ENCODE measurements around the gene EXOC3L1. TPM values are rescaled to one million over a fixed set of nuclear protein-coding genes. Genes with fewer than 3 reads are reported as not detected.

EXOC3L1 gene
- total and polyA plus RNA-seq, 2 of the 13 experiments (the other 11 are each of a cell fraction or from before 2014, with no cell fraction given) = 0.12 TPM; not detected in 1

DNA sequence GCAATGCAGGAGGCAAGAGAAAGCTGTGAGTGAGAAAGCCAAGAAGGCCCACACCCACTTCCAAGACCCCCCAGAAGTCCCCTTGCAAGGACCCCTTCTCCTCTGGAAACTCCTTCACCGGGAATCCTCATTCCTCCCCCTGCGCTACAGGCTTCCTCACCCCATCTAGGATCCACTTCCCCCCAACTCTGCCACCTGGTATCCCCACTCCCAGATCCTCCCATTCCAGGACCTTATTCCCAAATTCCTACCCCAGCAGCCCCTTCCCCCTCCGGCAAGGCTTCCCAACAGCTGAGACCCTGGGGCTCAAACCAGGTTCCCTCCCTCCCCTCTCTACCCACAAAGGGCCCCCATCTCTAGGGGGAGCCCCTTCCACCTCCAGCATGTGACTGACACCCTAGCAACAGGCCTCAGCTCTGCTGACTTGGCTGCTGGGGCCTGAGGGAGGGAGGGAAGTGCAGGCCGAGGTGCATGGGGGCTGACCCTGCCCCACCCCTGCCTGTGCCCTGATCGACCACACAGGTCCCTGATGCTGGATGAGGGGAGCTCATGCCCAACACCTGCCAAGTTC is 23.3 kb downstream of the EXOC3L1 start:
- H3K27me3 ChIP-seq (ENCODE audit: control insufficient read depth in 1 of 2, insufficient read depth in 2 of 2, low read length in 2 of 2) = peaks cover 9 to 40% of the 10 kb centered on the region in 2 experiments
- no peak for FAIRE-seq
- TF ChIP-seq SMYD3 (CRISPR knock-in tag; IDR thresholded peaks at IDR 0.05) (no peak), CC2D1A (CRISPR knock-in tag; IDR thresholded peaks at IDR 0.05) (no peak), ZFX (CRISPR knock-in tag; IDR thresholded peaks at IDR 0.05; ENCODE audit: low read depth) (peak; percentile 28; the same call in 1 of the 2 replicates), CTCF (CRISPR knock-in tag; IDR thresholded peaks at IDR 0.05) (peak; percentile 21; the same call in 1 of the 2 replicates), FOXA3 (CRISPR knock-in tag; IDR thresholded peaks at IDR 0.05) (no peak), BCL6 (CRISPR knock-in tag; IDR thresholded peaks at IDR 0.05) (no peak), PRPF4 (IDR thresholded peaks at IDR 0.05; ENCODE audit: low read depth, low read length, poor library complexity, severe bottlenecking) (no peak)
- TF ChIP-seq, protein P1, sequence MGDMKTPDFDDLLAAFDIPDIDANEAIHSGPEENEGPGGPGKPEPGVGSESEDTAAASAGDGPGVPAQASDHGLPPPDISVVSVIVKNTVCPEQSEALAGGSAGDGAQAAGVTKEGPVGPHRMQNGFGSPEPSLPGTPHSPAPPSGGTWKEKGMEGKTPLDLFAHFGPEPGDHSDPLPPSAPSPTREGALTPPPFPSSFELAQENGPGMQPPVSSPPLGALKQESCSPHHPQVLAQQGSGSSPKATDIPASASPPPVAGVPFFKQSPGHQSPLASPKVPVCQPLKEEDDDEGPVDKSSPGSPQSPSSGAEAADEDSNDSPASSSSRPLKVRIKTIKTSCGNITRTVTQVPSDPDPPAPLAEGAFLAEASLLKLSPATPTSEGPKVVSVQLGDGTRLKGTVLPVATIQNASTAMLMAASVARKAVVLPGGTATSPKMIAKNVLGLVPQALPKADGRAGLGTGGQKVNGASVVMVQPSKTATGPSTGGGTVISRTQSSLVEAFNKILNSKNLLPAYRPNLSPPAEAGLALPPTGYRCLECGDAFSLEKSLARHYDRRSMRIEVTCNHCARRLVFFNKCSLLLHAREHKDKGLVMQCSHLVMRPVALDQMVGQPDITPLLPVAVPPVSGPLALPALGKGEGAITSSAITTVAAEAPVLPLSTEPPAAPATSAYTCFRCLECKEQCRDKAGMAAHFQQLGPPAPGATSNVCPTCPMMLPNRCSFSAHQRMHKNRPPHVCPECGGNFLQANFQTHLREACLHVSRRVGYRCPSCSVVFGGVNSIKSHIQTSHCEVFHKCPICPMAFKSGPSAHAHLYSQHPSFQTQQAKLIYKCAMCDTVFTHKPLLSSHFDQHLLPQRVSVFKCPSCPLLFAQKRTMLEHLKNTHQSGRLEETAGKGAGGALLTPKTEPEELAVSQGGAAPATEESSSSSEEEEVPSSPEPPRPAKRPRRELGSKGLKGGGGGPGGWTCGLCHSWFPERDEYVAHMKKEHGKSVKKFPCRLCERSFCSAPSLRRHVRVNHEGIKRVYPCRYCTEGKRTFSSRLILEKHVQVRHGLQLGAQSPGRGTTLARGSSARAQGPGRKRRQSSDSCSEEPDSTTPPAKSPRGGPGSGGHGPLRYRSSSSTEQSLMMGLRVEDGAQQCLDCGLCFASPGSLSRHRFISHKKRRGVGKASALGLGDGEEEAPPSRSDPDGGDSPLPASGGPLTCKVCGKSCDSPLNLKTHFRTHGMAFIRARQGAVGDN (CRISPR knock-in tag; IDR thresholded peaks at IDR 0.05) = peak; percentile 30; the same call in 1 of the 2 replicates
- H3K9ac ChIP-seq (ENCODE audit: insufficient read depth, low read depth, low read length) = no peak overlapping the region
- H3K27ac ChIP-seq (ENCODE audit: extremely low read length, insufficient read depth, low read length) = no peak overlapping the region
- H3K4me2 ChIP-seq (ENCODE audit: low read depth, low read length) = no peak overlapping the region
- H3K9me3 ChIP-seq (ENCODE audit: low read length) = no peaks in the 10 kb centered on the region
- POLR2A ChIA-PET = no interaction called here
- intact Hi-C loops (cut with micrococcal nuclease; ENCODE audit: unreplicated experiment) (no loop called here), in situ Hi-C loops (cut with HindIII; ENCODE audit: extremely low pct_ligation_motif_present, low pct_unique_long_range_greater_than_20kb) (no loop called here)
- H2AFZ ChIP-seq (ENCODE audit: low read length) = no peak overlapping the region
- BruUV-seq (replicated peaks) = no TSS peak
- CTCF ChIA-PET (ENCODE audit: low intra/inter-chr PET ratio, low total read pairs) = no interaction called here
- no peaks in the 10 kb centered on the region for H3K79me2 ChIP-seq (ENCODE audit: insufficient read depth, low read length)
- no peaks in the 10 kb centered on the region for H3K36me3 ChIP-seq (replicated peaks in 1 of 2; ENCODE audit: control insufficient read depth in 1 of 2, insufficient read depth in 2 of 2, low read length in 2 of 2)
- WGBS (ENCODE audit: low lambda C conversion rate) = 34% methylated on average over 5 of the region's 5 CpGs
- H3K4me3 ChIP-seq (replicated peaks in 1 of 3; ENCODE audit: insufficient read depth in 1 of 3, low read depth in 2 of 3, low read length in 3 of 3) = no peak overlapping the region; a peak in 1 of 6 replicates
- no peak for ATAC-seq
- no peaks in the 10 kb centered on the region for H4K20me1 ChIP-seq (ENCODE audit: insufficient read depth, low read length)
- peaks cover 49% of the 10 kb centered on the region for H3K4me1 ChIP-seq (ENCODE audit: insufficient read depth, low read length)
- DNase-seq (ENCODE audit: low spot score) = no peak

Data from HepG2 (cell line).